ENCODE measurements around the gene TMIGD1. TPM values are rescaled to one million over a fixed set of nuclear protein-coding genes. Genes with fewer than 3 reads are reported as not detected.

TMIGD1 gene
- total and polyA plus RNA-seq, 2 donors (not counting 1 experiment from before 2014, with no cell fraction given): not detected

DNA sequence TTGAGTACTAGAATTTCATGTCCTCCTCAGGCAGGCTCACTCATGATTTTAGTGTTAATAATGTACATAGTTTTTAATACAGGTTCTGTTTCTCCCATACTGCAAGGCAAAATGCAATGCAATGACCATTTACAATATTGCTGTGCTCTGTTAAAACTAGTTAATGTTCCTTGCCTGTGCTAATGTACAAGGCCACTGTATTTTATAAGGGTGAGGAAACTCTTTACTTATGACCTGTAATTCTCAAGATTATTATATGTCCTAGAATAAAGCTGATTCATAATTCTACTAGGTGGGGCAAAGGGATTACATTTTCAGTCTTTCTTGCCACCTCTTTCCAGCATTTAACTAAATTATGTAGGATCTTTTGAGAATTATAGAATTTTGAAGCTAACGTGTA, 19.4 kb downstream of the TMIGD1 start:
- ATAC-seq (ENCODE audit: low read depth): no peak
- ChIA-PET CTCF (interaction anchor here (0.9 kb wide), 1 partner anchor 11 kb away, joined by 3 read pairs; no protein-coding TSS in a partner anchor), POLR2A (no interaction called here)

DNA sequence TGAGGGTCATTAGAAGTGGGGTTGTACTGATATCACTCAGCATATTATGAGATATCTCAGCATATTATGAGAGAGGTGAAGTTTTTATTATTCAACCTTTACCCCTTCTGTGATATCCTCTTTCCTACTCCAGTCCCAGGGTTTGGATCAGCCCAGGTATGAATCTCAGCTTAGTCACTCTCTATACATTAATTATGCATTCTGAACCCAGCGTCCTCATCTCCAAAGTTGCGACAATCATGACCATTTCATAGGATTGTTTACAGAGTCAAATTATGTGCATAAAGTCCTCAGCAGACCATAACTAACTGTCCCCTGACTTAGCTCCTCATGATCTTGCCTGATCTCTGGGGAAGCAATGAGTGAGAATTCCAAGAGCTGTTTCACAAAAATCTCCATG, 21.6 kb downstream of the TMIGD1 start:
- H3K27ac ChIP-seq (ENCODE audit: low read length in 2 of 2): no peak overlapping the region
- no peak for DNase-seq
- Mint-ChIP-seq H3K27ac (no peak overlapping the region), H3K4me3 (no peak overlapping the region), H3K27me3 (peaks cover 20% of the 10 kb centered on the region), H3K4me1 (no peaks in the 10 kb centered on the region), H3K9me3 (ENCODE audit: insufficient read depth) (no peaks in the 10 kb centered on the region)
- no peak overlapping the region for H3K9ac ChIP-seq (ENCODE audit: low read length)
- intact Hi-C loops (cut with micrococcal nuclease): no loop called here
- ATAC-seq (ENCODE audit: low read depth): no peak
- no peak overlapping the region for H3K4me3 ChIP-seq (ENCODE audit: control extremely low read depth in 1 of 5, extremely low read depth in 1 of 5, insufficient read depth in 1 of 5, low read depth in 2 of 5, low read length in 4 of 5)
- H3K79me2 ChIP-seq (ENCODE audit: control insufficient read depth, insufficient read depth, low read length): no peaks in the 10 kb centered on the region
- no peaks in the 10 kb centered on the region for H3K4me1 ChIP-seq (ENCODE audit: control insufficient read depth in 2 of 2, insufficient read depth in 2 of 2, low read length in 2 of 2)
- 83% methylated on average over 1 of the region's 2 CpGs for WGBS (ENCODE audit: insufficient coverage)
- POLR2A ChIA-PET: no interaction called here
- no peak for TF ChIP-seq EZH2 (IDR thresholded peaks at IDR 0.05; ENCODE audit: borderline replicate concordance, insufficient read depth, low read depth, low read length, poor library complexity, severe bottlenecking)
- TF ChIP-seq, protein P1, sequence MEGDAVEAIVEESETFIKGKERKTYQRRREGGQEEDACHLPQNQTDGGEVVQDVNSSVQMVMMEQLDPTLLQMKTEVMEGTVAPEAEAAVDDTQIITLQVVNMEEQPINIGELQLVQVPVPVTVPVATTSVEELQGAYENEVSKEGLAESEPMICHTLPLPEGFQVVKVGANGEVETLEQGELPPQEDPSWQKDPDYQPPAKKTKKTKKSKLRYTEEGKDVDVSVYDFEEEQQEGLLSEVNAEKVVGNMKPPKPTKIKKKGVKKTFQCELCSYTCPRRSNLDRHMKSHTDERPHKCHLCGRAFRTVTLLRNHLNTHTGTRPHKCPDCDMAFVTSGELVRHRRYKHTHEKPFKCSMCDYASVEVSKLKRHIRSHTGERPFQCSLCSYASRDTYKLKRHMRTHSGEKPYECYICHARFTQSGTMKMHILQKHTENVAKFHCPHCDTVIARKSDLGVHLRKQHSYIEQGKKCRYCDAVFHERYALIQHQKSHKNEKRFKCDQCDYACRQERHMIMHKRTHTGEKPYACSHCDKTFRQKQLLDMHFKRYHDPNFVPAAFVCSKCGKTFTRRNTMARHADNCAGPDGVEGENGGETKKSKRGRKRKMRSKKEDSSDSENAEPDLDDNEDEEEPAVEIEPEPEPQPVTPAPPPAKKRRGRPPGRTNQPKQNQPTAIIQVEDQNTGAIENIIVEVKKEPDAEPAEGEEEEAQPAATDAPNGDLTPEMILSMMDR (IDR thresholded peaks at IDR 0.05): no peak
- CTCF ChIA-PET: interaction anchor here (0.7 kb wide), 1 partner anchor 39 kb away, joined by 4 read pairs; no protein-coding TSS in a partner anchor
- no peak overlapping the region for H3K4me2 ChIP-seq (replicated peaks; ENCODE audit: low read depth, low read length, poor library complexity, severe bottlenecking)
- H4K20me1 ChIP-seq (ENCODE audit: control insufficient read depth, insufficient read depth, low read length, poor library complexity, severe bottlenecking): no peaks in the 10 kb centered on the region
- no peaks in the 10 kb centered on the region for H3K36me3 ChIP-seq (replicated peaks in 1 of 2; ENCODE audit: control extremely low read depth in 1 of 2, control insufficient read depth in 1 of 2, extremely low read depth in 1 of 2, insufficient read depth in 2 of 2, low read length in 1 of 2)
- no peaks in the 10 kb centered on the region for H3K27me3 ChIP-seq (replicated peaks in 1 of 4; ENCODE audit: control extremely low read depth in 1 of 4, control insufficient read depth in 3 of 4, insufficient read depth in 4 of 4, low read length in 3 of 4)
- no peaks in the 10 kb centered on the region for H3K9me3 ChIP-seq (ENCODE audit: control extremely low read depth in 1 of 3, control insufficient read depth in 2 of 3, insufficient read depth in 1 of 3, low read length in 2 of 3)
- no peak overlapping the region for H2AFZ ChIP-seq (ENCODE audit: insufficient read depth, low read depth, low read length, poor library complexity, severe bottlenecking)

More for the DNA sequence above, 19.4 kb downstream of the TMIGD1 start:
- Mint-ChIP-seq H3K27me3 (peaks cover 20% of the 10 kb centered on the region), H3K4me1 (no peaks in the 10 kb centered on the region), H3K9me3 (ENCODE audit: insufficient read depth) (no peaks in the 10 kb centered on the region), H3K4me3 (no peak overlapping the region), H3K27ac (no peak overlapping the region)
- TF ChIP-seq, protein P1 (IDR thresholded peaks at IDR 0.05): no peak
- TF ChIP-seq EZH2 (IDR thresholded peaks at IDR 0.05; ENCODE audit: borderline replicate concordance, insufficient read depth, low read depth, low read length, poor library complexity, severe bottlenecking): no peak
- intact Hi-C loops (cut with micrococcal nuclease): no loop called here
- Histone ChIP-seq H3K4me3 (ENCODE audit: control extremely low read depth in 1 of 5, extremely low read depth in 1 of 5, insufficient read depth in 1 of 5, low read depth in 2 of 5, low read length in 4 of 5) (no peak overlapping the region), H3K27me3 (replicated peaks in 1 of 4; ENCODE audit: control extremely low read depth in 1 of 4, control insufficient read depth in 3 of 4, insufficient read depth in 4 of 4, low read length in 3 of 4) (no peaks in the 10 kb centered on the region), H3K4me2 (replicated peaks; ENCODE audit: low read depth, low read length, poor library complexity, severe bottlenecking) (no peak overlapping the region), H3K9ac (ENCODE audit: low read length) (no peak overlapping the region), H4K20me1 (ENCODE audit: control insufficient read depth, insufficient read depth, low read length, poor library complexity, severe bottlenecking) (no peaks in the 10 kb centered on the region), H3K79me2 (ENCODE audit: control insufficient read depth, insufficient read depth, low read length) (no peaks in the 10 kb centered on the region), H3K4me1 (ENCODE audit: control insufficient read depth in 2 of 2, insufficient read depth in 2 of 2, low read length in 2 of 2) (no peaks in the 10 kb centered on the region), H3K9me3 (ENCODE audit: control extremely low read depth in 1 of 3, control insufficient read depth in 2 of 3, insufficient read depth in 1 of 3, low read length in 2 of 3) (no peaks in the 10 kb centered on the region), H2AFZ (ENCODE audit: insufficient read depth, low read depth, low read length, poor library complexity, severe bottlenecking) (no peak overlapping the region), H3K27ac (ENCODE audit: low read length in 2 of 2) (no peak overlapping the region), H3K36me3 (replicated peaks in 1 of 2; ENCODE audit: control extremely low read depth in 1 of 2, control insufficient read depth in 1 of 2, extremely low read depth in 1 of 2, insufficient read depth in 2 of 2, low read length in 1 of 2) (no peaks in the 10 kb centered on the region)
- no CpG with 5 or more reads among the region's 1 CpG for WGBS (ENCODE audit: insufficient coverage)
- DNase-seq: no peak
